ENCODE data around the gene CD300A.

The CD300A gene

DNA sequence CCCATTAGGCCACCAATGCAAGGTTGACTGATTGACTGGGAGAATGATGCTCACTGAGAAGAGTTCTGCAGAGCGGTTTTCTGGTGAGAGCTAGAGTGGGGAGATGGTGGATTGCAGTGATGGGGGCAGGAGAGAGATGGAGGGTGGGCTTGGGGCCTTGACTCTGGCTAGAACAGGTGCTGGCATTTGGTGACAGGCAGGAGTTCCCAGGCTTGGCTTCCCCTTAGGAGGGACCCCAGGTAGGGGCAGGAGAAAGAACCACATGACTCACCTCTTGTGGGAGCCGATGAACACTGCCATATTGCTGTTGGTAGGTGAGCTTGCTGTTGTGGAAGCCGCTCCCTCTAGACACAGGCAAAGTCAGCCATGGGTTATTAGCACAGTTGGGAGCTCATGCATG lies 56.9 kb downstream of the CD300A start:
- DNase-seq: no peak

DNA sequence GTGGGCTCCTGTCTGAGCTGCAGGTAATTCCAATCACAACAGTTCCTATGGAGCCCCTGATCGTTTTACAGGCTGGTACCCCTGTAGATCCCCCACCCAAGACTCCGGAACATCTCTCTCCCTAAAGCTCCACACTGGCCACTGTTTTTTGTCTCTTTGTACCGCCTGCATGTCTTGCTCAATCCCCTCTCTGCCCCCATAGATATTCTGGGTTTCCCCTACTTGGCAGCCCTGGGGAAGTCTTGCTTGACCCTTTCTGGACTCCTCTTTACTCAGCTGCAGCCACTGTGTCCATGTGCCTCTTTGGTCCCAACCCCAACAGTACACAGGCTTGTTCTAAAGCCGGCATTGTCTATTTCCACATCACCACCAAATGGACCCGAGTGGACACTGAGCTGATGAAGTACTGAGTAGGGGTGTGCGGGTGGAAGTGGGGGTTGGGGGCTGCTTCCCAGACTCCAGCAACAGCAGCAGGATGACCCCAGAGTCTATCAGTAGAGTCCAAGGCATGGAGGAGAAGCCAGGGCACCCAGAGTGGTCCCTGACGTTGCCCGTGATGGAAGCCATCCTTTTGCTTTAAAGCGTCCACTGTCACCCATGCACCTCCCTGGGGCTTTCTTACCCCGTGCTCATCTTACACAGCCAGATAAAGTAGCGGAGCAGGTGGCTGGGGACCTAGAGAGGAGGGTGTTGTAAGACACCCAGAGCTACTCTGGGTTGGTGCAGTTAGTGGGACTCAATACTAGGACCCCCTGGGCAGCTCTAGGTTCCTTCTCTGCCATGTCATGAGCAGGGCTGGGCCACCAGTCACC lies 58.4 kb downstream of the CD300A start:
- DNase-seq: no peak

DNA sequence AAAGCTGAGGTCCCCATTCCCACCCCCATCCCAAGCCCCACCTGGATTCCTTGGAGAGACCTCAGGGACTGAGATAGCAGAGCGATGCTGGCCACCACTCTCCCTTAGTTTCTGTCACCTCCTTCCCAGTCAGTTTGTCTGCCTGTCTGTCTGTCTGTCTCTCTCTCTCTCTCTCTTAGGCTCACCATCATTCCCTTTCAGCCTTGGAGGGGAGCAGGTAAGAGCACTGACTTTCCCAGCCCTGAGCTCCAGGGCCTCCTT lies 59.0 kb downstream of the CD300A start:
- DNase-seq: no peak

GRCh38 chr17:74525781-74526288 lies 59.4 kb downstream of the CD300A start:
- DNase-seq: no peak

DNA sequence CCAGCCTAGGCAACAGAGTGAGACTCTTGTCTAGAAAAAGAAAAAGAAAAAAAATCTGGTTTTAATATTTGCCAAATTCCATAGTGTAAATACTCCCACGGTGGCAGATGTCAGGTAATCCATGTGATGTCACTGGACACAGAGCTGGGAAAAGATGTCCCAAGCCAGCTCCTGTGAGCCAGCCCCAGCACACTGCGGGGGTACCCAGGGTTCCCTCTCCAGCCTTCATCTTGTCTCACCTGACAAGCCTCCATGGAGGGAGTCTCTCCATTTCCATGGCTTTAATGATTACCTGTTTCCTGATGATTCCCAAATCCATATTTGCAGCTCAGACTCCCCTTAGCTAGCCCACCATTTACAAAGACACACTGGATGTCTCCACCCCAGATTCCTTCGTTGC lies 60.2 kb downstream of the CD300A start:
- no peak for DNase-seq

- DNase-seq: no peak
These were observed 60.6 kb downstream of the CD300A start for GRCh38 chr17:74527081-74527480.

DNA sequence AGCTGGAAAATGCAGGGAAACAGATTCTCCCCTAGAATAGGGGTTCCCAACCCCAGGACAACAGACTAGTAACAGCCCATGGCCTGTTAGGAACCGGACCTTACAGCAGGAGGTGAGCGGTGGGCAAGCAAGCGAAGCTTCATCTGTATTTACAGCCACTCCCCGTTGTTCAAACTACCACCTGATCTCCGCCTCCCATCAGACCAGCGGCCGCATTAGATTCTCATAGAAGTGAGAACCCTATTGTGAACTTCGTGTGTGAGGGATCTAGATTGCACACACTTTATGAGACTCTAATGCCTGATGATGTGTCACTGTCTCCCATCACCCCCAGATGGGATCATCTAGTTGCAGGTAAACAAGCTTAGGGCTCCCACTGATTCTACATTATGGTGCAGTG lies 61.3 kb downstream of the CD300A start:
- no peak for DNase-seq

DNA sequence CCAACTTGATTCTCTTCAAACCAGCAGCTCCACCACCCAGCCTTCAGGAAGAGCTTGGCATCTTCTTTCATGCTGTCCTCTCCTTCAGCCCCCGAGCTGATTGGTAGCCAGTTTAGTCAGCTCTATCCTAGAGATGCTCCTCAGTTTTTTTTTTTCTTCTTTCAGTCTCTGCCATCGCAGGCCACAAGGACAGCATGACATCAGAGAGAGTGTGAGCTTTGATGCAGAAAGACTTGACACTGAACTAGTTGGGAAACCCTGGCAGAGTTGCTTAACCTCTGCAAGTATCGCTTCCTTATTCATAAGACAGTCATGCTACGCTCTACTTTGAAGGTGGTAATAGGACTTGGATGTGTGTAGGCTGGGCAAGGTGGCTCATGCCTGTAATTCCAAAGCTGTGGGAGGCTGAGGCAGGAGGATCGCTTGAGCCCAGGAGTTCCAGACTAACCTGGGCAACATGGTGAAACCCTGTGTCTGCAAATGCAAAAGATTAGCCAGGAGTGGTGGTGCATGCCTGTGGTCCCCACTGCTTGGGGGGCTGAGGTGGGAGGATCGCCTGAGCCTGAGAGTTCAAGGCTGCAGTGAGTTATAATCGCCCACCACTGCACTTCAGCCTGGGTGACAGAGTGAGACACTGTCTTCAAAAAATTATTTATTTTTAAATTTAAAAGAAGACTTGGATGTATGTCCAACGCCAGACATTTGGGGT lies 62.2 kb downstream of the CD300A start:
- no peak for DNase-seq

- DNase-seq: no peak
These were observed 62.8 kb downstream of the CD300A start for GRCh38 chr17:74529243-74529642.

DNA sequence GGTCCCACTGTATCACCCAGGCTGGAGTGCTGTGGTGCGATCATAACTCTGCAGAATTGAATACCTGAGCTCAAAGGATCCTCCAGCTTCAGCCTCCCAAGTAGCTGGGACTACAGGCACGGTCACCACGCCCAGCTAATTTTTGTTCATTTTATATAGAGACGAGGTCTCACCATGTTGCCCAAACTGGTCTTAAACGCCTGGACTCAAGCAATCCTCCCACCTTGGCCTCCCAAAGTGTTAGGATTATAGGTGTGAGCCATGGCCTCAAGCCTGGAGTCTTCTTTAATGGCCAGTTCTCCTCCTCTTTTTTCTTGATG lies 64.4 kb downstream of the CD300A start:
- no peak for DNase-seq

GRCh38 chr17:74531231-74531761 lies 64.9 kb downstream of the CD300A start, which contains the start of gene CD300LB:
CD300LB (minus strand) TSS chr17:74531475; CDS start chr17:74531350, 125 bp downstream.
- no peak for DNase-seq

GRCh38 chr17:74532115-74532514 lies 65.7 kb downstream of the CD300A start:
- no peak for DNase-seq

Measured in CD4-positive, alpha-beta T cell treated with Interleukin-6 for 4 hours (primary cell).